ENCODE measurements around the gene DHX38.

DNA sequence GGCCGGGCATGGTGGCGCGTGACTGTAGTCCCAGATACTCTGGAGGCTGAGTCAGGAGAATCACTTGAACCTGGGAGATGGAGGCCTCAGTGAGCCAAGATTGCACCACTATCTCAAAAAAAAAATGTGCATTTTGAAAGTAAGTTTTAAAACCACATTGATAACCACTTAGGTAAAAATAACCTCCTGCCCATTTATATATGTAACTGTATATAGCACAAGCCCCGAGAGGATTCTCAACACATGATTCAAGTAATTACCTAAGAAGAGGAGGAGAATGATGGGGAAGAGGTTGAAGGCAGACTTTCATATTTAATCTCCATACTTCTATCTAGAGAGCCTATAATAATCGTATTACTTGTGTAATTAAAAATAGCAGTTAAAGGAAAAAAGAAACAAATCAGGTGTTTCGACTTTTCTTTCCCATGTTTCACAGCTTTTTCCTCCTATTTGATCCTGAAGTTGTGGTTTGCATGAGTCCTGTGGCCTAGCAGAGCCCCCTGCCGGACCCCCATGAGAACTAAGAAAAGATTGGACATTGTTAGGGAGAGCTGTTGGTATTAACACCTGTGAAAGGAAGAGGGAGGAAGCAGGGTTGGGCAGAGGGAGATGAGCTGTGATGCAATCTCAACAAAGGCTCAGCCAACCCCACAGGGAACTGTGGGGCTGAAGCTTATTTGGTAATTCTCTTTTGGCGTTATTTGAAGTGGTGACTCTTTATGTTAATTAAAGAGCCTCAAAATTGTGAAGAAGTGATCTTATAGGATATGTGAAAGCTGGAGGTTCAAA, 56.2 kb downstream of the DHX38 start:
- TF ChIP-seq, protein P1, sequence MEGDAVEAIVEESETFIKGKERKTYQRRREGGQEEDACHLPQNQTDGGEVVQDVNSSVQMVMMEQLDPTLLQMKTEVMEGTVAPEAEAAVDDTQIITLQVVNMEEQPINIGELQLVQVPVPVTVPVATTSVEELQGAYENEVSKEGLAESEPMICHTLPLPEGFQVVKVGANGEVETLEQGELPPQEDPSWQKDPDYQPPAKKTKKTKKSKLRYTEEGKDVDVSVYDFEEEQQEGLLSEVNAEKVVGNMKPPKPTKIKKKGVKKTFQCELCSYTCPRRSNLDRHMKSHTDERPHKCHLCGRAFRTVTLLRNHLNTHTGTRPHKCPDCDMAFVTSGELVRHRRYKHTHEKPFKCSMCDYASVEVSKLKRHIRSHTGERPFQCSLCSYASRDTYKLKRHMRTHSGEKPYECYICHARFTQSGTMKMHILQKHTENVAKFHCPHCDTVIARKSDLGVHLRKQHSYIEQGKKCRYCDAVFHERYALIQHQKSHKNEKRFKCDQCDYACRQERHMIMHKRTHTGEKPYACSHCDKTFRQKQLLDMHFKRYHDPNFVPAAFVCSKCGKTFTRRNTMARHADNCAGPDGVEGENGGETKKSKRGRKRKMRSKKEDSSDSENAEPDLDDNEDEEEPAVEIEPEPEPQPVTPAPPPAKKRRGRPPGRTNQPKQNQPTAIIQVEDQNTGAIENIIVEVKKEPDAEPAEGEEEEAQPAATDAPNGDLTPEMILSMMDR (IDR thresholded peaks at IDR 0.05): no peak
- no peak for TF ChIP-seq EP300 (IDR thresholded peaks at IDR 0.05)

All from esophagus muscularis mucosa (tissue), 3 donors.